Jurkat, Clone E6-1 (cell line): ENCODE data around the gene MTMR8. TPM values are rescaled to one million over a fixed set of nuclear protein-coding genes. Genes with fewer than 3 reads are reported as not detected.
"Not testable (repeated sequence)": the region's sequence is repeated elsewhere in the genome, so short reads cannot be mapped to it uniquely, and the experiment has no call there.

Experiments used
- DNase-seq: peaks from one replicate; pipeline ENCODE4 v3.0.0-alpha.2; 2011; ENCODE audit warnings: low read depth, low spot score
- H3K4me3 ChIP-seq: 2 replicates; pipeline ENCODE4 v1.5.1; 2011; ENCODE audit warnings: mild to moderate bottlenecking, low read length, control low read depth, moderate library complexity
- polyA plus RNA-seq: library from polyadenylated mRNA; unstranded; fragments of >200 nt; gene quantifications from one replicate; pipeline ENCODE4 v1.2.1, GENCODE V29; 2012; ENCODE audit warnings: missing spikeins; ENCODE audit not compliant: insufficient read length, insufficient read depth

Gene MTMR8
- polyA plus RNA-seq: 1.4 TPM

DNA sequence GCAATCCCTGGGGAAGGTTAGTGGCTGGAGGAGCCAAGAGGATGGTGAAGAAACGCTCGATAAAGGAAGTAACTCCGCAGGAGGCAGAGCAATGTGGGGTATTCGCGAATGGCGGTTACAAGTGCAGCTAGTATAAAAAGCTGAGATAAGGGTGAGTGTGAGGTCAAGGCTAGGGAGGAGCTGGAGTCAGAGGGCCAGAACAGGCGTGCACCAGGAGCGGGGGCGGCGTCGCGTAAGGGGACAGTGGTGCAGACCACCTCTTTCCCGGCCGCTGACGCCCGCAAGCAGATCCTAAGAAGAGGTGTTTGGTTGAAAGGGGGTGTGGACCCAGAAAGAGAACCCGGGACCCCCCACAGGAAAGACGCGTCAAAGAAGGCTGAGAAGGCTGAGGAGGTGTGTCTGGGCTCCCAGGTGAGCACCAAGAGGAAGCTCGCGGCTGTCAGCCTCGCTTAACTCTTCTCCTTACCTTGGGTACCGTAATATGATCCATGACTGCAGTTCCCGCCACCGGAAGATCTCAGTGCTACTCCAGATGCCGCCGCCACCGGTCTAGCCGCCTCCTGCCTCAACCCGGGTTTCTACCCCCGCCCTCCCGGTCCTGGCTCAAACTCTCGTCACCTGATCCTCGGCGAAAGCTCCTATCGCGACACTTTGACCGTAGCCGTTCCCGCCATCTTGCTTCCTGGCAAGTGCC is at the start of gene MTMR8:
MTMR8 (minus strand) TSS at position 579 of the 694 bp plus-strand sequence; CDS start at position 490, 89 bp downstream.
- H3K4me3 ChIP-seq: no peak within 1 kb of the TSS
- DNase-seq: no peak

DNA sequence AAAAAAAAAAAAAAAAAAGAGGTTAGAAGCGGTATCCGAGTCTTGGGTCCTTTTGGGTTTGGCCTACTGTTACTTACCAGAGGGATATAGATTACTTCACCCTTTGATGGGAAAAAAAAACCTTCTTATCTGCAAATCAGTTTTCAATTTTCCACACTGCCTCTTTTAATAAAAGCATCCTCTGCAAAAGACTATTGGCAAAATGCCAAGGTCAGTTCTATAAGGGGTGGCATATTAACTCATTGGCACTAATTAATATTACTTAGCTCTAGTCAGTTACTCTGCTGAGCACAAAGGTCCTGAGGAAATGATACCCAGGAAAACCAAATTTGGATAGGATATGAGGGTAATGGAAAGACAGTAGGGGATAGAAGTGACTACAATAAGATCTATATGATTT is 44.3 kb upstream of the MTMR8 start:
- H3K4me3 ChIP-seq: no peak overlapping the region
- no peak for DNase-seq

DNA sequence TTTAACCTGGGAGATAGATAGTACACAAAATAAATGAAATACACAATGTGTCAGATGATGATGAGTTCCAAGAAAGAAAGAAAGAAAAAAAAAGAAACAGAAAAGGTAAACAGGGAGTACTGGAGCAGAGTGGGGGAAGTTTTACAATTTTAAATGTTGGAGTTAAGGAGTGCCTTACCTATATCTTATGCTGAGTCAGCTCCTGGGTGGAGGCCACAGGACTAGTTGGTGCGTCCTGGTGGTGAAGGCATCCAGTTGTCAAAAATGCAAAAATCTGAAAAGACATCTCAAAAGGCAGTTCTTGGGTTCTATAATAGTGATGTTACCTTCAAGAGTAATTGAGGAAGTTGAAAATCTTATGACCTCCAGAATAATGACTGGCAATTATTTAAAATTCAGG is 42.4 kb upstream of the MTMR8 start:
- H3K4me3 ChIP-seq: no peak overlapping the region
- DNase-seq: no peak

DNA sequence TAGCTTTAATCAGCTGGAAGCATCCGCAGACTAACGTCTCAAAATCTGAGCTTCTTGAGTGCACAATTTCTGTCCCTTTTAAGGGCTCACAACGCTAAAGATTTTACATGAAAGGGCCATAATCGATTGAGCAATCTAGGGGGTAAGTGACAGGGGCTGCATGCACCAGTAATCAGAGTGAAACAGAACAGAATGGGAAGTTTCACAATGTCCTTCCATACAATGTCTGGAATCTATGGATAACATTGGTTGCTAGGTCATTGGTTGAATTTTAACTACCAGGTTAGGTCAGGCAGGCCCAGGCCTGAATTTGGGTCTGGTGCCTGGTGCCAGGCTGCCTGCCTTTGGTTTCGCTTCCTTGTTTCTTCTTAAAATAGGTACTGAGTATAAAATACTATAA is 42.0 kb upstream of the MTMR8 start:
- no peak for DNase-seq
- no peak overlapping the region for H3K4me3 ChIP-seq

DNA sequence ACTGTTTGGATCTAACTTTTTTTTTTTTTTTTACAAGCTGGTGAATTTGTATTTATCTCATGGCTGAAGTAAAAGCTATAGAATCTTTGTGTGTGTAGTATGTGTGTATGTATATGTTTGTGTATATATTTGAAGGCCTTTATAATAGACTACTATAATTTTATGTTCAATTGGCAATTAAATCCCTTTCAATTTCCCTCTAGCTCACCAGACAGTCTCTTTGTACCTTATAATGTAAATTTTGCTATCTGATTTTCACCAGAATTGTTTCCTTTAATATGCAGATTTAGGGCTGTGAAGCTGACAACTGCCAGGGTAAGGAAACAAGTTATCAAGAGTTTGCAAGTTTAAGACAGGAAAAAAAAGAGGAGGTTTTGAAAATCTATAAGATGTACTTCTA is 33.1 kb upstream of the MTMR8 start:
- no peak overlapping the region for H3K4me3 ChIP-seq
- DNase-seq: no peak

DNA sequence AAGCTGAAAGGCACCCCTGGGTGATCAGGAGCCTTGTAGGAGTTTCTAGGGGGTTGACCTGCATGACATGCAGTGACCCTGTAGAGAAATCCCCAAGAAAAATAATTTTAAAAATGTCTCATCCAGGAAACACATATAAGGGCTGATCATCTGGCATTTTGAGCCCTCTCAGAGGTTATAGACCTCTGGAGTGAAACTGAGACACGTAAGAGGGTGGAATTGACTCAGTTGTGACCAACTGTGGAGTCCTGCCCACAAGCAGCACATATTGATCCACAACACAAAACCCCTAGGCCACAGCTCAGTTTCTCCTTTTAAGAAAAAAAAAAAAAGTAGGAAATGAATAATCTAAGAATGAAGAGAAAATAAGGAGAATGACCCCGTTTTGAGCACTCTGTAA is 32.5 kb upstream of the MTMR8 start:
- no peak overlapping the region for H3K4me3 ChIP-seq
- no peak for DNase-seq

DNA sequence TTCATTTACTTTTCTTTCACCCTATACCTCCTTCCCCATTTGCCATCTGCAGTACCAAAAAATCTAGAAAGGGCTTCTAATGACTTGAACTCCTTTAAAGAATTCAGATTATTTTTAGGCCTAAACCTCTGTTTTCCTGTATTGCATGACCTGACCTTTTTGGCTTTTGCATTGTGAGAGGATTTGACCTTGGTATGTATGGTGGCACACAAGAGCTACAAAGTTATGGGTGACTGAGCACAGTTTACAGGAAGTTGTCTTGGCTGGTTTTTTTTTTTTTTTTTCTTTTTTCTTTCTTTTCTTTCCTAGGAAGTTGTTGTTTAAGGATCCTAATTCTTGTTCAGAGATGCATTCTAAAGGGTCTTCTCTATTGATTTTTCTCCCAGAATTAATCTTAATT is 32.0 kb upstream of the MTMR8 start:
- H3K4me3 ChIP-seq: no peak overlapping the region
- DNase-seq: no peak

DNA sequence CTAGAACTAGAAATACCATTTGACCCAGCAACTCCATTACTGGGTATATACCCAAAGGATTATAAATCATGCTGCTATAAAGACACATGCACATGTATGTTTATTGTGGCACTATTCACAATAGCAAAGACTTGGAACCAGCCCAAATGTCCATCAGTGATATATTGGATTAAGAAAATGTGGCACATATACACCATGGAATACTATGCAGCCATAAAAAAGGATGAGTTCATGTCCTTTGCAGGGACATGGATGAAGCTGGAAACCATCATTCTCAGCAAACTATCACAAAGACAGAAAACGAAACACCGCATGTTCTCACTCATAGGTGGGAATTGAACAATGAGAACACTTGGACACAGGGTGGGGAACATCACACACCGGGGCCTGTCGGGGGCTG is 14.5 kb upstream of the MTMR8 start:
- H3K4me3 ChIP-seq, DNase-seq: not testable (repeated sequence)

DNA sequence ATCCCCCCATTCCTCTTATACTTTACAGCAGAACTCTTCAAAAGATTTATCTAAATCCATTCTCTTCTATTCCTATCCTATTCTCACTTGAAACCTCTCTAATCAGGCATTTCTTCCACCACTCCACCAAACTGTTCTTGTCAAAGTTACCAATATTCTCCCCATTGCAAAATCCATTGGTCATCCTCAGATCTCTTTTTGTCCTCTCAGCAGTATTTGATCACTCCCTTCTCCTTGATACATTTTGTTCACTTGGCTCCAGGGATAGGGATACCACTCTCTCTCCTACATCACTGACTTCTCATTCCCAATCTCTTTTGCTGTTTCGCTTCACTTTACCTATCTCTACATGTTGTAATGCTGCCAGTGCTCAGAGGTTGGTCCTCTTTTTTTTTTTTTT is 2.8 kb upstream of the MTMR8 start:
- H3K4me3 ChIP-seq: no peak overlapping the region
- DNase-seq: no peak

DNA sequence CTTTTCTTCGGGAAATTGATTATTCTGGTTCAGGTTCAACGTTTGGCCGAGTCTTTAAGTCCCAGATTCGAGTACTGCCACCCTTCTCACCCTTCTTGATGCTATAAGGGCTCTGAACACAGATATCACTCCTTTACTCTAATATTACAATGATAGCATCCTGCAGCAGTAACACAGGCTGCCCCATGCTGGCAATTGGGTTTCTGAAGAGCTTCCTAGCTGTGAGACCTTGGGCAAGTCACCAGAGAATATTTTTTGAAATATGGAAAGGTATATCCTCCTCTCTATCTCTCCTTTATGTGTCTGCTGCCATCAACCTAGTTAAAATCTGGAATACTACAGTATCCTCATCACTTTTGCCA is 297 bp upstream of the MTMR8 start:
- no peak overlapping the region for H3K4me3 ChIP-seq
- no peak for DNase-seq

DNA sequence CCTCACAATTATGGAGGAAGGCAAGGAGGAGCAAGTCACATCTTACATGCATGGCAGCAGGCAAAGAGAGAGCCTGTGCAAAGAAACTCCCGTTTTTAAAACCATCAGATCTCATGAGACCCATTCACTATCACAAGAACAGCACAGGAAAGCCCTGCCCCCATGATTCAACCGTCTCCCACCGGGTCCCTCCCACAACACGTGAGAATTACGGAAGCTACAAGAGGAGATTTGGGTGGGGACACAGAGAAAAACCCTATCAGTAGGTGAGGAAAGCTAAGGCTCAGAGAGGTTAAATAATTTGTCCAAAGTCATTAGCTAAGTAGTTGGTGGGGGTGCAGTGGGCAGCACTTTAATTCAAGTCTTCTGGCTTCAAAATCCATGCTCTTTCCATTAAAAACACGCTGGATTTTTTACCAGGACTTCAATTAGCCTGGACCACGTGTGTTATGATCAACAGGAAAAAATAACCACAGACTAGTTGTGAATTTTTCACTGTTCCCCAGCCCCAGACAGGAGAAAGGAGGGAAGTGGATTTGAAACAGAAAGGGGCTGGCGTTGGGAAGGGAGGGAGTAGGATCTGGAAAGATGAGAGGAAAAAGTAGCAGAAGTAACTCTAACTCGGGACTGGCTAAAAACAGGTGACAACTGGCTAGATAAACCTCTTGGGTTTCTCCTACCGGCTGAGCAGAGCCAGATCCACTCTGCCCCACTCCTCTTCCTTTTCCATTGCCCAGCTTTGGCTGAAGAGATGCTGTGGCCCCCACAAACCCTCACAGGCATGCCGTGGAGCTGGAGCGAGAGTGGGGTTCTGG is 986 bp downstream of the MTMR8 start:
- no peak overlapping the region for H3K4me3 ChIP-seq

DNA sequence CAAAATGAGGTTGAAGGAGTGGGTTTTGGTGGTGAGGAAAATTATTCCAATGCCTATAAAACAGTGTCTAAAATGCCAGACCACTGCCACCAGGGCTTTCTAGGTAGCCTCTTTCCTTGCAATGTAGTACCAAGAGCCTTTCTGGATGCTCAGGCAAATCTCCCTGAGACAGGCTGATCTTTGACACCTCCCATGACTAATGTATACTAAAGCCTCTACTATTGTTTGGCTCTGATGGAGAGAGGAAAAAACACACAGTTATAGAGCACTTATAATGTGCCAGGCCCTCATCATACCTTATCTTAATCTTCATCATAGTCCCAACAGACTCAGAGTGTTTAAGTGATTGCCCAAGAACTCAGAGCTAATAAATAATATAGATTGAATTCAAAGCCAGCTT is 5.8 kb downstream of the MTMR8 start:
- no peak overlapping the region for H3K4me3 ChIP-seq
- no peak for DNase-seq

More for the DNA sequence above, 986 bp downstream of the MTMR8 start:
- DNase-seq: no peak

DNA sequence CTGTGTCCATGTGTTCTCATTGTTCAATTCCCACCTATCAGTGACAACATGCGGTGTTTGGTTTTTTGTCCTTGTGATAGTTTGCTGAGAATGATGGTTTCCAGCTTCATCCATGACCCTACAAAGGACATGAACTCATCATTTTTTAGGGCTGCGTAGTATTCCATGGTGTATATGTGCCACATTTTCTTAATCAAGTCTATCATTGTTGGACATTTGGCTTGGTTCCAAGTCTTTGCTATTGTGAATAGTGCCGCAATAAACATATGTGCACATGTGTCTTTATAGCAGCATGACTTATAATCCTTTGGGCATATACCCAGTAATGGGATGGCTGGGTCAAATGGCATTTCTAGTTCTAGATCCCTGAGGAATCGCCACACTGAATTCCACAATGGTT is 14.5 kb downstream of the MTMR8 start:
- not testable (repeated sequence) for H3K4me3 ChIP-seq, DNase-seq

DNA sequence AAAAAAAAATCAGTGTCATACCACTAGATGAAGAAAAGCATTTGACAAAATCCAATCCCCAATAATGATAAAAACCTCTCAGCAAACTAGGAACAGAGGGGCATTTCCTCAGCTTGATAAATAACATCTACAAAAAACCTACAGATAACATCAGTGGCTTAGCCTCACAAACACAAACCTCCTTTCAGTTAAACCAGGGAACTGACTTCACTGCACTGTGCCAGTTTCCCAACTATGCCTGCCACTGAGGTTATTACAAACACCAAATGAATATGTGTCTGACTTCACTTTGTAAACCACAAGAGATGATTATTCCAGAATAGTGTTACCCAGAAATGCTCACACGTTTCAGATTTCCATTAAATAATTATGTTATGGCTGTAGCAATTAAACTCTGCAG is 15.3 kb downstream of the MTMR8 start:
- peak; percentile 74 for DNase-seq
- no peak overlapping the region for H3K4me3 ChIP-seq

DNA sequence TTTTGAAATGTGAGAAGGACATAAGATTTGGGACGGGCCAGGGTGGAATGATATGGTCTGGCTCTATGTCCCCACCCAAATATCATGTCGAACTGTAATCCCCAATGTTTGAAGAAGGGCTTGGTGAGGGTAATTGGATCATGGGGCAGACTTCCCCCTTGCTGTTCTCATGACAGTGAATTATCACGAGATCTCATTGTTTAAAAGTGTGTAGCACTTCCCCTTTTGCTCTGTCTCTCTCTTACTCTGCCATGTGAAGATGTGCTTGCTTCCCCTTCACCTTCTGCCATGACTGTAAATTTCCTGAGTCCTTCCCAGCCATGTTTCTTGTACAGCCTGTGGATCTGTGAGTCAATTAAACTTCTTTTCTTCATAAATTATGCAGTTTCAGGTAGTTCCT is 17.5 kb downstream of the MTMR8 start:
- DNase-seq: no peak
- H3K4me3 ChIP-seq: no peak overlapping the region

DNA sequence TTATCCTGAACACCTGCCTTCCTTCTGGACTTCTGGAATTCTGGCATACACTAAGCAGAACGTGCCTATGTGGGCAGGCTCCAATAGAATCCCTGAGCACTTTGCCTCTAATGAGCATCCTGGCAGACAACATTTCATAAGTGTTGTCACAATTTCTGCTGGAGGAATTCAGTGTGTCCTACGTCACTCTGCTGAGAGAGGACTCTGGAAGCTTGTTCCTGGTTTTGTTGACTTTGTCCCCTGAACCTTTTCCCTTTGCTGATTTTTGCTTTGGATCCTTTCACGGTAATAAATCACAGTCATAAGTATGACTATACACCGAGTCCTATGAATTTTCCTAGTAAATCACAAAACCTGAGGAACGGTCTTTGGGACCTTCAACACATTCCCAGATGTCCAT is 43.2 kb downstream of the MTMR8 start:
- no peak overlapping the region for H3K4me3 ChIP-seq
- no peak for DNase-seq

DNA sequence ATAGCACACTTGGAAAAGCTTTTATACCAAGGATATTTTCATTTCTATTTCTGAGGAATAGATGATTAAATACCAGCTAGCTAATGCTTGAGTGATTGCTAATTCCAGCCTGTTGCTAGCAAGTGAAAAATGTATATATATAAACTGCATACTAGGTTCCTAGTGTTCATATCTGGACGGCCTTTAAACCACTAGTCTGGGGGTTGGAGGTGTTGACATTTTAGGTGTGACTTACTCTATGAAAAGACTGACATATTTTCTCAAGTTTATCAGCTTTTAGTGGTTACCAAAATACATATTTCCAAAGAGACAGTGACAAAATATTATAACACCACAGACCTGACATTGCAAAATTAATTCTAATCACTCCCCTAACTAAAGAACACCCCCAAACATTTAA is 44.7 kb downstream of the MTMR8 start:
- H3K4me3 ChIP-seq: no peak overlapping the region
- no peak for DNase-seq

DNA sequence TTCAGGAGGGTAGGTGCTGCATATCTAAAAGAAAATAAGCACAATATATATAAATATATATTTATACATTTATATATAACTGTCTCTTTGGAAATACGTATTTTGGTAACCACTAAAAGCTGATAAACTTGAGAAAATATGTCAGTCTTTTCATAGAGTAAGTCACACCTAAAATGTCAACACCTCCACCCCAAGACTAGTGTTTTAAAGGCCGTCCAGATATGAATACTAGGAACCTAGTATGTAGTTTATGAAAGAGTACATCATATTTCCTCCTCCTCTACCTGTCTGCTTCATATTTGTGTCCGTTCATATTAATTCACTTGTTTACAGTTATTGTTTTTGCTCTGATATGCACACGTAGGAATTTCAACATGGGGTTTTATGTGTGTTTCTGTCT is 45.2 kb downstream of the MTMR8 start:
- H3K4me3 ChIP-seq: no peak overlapping the region
- DNase-seq: no peak

DNA sequence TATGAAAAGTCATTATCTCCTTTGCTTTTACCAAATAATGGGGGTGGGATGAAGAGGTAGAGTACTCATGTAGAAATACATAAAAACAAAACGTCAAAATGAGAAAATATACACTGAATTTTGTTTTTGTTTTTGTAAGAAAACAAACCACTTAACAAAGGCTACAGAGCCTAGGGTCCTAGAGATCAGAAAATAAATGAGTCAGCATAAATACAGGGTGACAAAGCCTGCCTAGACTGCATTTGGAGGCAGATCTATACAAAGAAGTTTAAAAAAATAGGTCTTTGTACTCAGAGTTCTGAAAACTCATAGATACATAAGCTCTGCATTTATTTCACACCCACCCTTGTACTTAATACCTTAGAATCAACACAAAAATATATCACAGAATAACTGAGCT is 52.4 kb downstream of the MTMR8 start:
- H3K4me3 ChIP-seq: no peak overlapping the region
- no peak for DNase-seq

DNA sequence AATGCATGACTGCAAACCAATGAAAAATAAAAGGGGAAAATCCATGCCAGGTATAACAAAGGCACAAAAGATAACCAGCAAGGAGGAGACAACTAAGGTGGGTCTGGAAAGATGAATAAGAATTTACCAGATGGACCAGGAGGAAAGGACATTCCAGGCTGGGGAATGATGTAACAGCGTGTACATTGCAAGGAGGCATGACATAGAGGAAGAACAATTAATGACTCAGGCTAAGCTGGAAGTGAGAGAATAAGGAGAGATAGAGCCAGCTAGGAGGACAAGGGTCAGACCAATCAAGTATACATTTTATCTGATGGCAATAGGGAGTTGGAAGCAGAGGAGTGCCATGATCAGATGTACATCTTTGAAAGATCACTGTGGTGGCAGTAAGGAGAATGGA is 57.0 kb downstream of the MTMR8 start:
- H3K4me3 ChIP-seq: no peak overlapping the region
- no peak for DNase-seq

DNA sequence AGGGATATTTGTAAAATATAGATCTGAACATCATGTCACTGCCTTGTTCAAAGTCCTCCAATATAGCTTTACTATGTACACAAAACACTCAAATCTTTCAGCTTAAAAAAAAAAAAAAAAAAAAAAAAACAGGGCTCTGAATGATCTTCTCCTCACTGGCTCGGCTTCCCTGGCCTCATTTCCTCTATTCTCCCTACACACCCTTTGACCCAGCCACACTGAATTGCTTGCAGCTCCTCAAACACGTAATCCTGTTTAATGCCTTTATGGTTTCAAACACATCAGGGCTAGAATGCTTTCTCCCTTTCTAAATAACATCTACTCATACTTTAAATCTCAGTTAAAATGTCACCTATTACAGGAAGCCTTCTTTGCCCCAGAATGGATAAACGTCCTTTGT is 60.8 kb downstream of the MTMR8 start:
- no peak for DNase-seq
- H3K4me3 ChIP-seq: no peak overlapping the region
